Right hindlimb (tissue), 1 donor: ENCODE results near the gene POFUT2.

Experiments used
- DNase-seq: peaks from one replicate; pipeline ENCODE4 v3.0.0-alpha.2; 2018

POFUT2 gene

DNA sequence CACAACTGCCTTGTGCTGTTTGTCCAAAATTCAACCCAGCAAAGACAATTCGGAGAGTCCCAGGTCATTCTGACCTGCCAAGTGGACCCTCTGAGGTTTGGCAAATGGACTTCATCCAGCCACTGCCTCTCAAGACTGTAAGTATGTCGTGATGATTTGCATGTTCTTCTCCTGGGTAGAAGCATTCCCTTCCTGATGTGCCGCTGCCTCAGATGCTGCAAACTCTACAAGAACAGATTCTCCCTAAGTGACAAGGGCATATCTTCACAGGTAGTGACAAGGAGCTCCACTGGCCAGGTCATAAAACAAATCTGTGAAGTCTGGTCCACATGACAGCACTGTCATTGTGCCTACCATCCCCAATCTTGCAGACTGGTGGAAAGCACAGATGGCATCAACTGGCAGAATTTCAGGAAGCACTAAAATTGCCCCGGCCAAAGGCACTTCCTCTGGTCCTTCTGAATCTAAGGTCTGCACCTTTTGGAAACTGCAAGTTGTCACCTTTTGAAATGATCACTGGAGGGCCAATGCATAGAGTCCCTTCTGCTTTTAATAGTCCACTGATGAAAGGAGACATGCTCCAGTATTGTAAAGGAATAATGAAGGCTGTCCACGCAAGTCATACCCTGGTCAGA lies 27.4 kb downstream of the POFUT2 start:
- DNase-seq: no peak

DNA sequence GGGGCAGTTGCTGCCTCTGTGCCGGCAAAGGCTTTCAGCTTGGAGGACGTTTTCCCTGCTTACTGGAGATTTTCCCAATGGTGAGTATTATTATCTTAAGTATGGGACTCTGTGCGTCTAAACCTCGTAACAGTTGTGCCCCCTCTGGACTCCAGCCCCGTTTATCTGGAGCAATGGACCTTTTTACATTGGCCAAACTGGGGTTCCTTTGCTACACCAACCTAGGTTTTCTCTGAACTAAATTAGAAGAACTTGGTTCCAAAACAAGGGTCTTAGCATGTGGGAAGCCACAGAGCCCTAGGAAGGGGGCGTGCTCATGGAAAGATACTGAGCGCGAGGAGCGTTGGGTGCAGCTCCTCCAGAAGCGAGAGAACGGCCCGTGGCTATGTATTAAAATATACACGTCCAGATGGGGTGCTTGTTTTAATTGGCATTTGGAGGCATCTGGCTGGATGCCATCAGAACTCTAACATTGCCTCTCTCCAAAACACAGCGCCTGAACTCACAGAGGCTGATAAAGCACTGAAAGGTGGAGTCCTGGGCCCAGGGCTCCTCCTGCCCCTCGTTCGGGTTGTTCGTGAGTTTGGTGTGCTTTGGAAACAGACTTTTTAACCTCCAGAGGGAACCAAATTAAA lies 28.4 kb downstream of the POFUT2 start:
- DNase-seq: no peak

DNA sequence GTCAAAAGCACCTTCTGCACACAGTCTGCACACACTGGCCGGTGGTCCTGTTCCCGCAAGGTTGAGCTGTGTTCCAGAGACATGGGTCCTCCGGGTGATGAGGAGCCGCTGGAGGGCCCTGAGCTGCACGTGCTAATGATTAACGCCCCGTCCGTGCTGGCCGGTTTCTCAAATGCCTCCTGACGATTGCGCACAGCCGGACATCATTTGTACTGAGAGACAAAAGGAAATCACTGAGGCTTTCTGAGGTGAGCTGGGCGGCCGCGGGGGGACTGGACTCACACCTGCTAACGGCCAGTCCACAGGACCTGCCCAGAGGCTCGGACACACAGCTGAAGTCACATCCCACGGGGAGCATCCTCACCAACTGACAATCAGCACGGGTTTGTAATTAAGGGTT lies 29.2 kb downstream of the POFUT2 start:
- DNase-seq: no peak

DNA sequence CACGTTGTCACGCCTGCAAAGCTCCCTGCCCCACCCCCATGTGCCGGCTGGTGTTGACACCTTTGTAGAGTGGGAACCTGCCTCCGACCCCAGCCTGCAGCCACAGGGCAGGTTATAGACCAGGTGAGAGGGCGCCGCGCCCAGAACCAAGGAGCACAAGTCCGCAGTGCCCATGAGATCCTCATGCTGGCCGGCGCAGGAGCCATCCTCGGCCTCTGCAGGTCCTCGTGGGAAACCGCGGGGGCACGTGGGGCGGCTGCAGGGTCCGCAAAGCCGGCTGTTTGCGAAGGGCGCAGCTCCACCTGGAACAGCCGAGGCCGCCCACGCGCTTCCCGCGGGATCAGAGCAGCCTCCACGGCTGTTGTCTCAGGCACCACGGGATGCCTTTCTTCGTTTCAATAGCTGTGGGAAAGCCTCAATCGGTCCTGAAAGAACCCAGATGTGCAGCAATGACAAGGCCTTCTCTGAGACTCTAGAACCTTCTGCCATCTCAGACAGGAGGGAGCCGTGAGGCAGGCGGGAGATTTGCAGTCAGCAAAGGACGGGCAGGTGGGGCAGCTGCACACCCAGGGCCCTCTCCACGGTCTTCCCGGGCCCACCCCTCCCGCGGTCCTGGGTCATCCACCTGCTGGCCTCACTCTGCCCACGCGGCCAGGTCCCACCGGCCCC lies 29.9 kb downstream of the POFUT2 start:
- DNase-seq: no peak

DNA sequence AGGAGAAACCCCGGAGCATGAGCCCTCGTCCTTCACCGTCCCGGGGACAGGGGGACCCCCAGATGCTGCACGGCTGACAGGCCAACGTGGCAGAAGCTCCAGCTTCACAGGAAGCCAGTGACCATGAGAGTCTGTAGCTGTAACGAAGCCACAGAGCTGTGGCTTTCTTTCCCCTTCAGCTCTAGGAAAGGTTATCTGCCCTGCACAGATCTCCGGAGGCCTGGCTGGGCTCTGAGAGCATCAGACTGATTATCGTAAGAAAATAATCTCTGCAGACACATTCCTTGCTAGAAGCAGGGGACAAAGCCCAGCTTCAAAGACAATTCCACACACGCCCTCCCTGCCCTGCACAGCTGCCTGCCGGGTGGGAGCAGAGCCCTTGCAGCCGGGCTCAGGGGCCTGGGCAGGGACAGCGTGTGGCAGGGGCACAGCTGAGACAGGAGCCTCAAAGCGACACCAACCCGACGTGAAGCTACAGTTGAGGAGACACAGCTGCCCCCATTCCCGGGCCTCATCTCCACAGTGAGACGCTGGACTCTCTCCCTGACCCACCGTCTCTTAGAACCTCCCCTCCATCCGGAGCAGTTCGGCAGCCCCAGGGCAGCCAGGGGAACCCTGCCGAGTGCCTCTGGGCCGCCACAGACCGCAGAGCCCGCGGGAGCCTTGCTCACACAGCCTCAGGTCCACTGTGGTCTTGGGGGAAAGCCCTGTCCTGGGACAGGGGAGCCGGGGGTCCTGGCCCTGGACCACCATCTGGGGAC lies 30.6 kb downstream of the POFUT2 start:
- no peak for DNase-seq

DNA sequence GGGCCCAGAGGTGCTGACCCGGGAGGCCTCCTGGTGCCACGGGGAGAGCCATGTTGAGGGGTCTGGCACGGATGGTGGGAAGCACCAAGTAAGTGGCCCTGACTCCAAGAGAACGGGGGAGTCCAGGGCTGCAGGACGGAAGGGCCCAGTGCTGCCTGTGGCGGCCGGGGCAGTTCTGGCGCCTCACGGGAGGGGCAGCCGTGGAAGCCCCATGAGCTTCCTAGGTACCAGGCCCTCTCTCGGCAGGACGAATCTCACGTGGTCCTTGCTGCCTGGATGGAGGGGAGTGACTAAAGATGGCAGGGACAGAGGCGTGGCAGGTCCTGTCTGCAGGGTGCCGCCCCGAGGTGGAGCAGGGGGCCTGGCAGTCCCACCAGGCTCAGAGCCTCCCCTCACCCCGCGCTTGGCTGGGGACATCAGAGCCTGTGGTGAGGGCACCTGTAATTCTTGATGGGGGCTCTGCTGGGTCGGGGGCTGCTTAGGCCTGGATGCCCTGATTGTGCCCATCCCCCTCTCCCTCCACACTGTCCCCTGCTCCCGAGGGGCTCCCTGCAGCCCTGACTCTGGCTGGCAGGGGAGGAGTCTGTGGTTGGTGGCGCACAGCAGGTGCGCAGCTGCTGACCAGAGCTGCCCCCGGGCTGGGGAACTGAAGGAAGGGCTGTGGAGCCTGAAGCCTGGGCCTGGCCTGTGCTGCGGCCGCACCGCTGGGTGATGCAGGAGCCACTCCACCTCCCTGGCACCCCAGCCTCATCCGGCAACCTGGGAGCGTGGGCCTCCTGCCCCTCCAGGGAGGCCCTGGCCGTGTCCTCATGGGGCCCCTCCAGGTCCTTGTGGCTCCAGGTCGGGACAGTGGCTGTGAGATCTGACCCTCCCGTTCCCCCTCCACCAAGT lies 31.4 kb downstream of the POFUT2 start:
- no peak for DNase-seq

DNA sequence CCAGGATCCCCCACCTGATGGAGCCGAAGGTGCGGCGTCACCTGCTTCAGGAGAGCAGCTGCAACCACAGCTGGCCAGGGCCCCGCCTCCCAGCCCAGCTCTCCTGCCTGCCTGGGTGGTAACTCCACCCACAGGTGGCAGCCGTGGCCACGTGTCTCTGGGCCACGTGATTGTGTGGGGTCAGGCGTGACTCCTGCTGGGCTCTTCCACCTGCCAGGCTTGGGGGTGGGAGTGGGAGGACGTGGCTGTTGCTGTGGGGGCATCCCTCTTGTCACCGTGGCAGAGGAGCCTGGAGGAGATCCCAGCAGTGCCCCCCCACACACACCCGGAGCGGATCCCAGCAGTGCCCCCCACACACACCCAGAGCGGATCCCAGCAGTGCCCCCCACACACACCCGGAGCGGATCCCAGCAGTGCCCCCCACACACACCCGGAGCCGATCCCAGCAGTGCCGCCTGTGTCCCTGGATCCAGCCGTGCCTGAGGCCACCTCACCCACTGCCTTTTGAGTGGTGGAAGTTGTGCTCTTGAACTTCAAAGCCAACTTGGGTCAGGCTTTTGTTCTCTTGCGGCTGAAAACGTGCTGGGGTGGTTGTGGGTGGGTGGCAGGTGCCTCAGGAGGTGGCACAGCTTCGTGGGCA lies 32.2 kb downstream of the POFUT2 start:
- no peak for DNase-seq

DNA sequence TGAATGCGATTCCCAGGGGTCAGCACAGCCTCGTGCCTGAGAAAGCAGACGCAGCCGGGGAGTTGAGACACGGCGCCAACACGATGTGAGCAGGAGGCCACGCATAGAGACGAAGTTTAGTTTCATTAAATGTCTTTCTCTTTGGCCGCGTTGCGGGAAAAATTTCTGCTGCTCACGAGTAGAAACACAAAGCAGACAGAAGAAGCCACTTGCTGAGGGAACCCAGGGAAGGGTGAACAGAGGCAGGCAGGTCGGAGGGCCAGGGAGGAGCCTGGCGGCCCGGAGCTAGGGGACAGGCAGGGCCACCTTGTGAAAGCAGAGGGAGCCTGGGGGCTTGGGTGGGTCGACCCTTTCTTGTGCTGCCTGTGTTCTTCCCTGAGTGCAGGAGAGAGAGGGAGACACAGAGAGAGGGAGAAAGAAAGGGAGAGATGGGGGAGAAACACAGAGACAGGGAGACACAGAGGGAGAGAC lies 33.2 kb downstream of the POFUT2 start:
- no peak for DNase-seq

DNA sequence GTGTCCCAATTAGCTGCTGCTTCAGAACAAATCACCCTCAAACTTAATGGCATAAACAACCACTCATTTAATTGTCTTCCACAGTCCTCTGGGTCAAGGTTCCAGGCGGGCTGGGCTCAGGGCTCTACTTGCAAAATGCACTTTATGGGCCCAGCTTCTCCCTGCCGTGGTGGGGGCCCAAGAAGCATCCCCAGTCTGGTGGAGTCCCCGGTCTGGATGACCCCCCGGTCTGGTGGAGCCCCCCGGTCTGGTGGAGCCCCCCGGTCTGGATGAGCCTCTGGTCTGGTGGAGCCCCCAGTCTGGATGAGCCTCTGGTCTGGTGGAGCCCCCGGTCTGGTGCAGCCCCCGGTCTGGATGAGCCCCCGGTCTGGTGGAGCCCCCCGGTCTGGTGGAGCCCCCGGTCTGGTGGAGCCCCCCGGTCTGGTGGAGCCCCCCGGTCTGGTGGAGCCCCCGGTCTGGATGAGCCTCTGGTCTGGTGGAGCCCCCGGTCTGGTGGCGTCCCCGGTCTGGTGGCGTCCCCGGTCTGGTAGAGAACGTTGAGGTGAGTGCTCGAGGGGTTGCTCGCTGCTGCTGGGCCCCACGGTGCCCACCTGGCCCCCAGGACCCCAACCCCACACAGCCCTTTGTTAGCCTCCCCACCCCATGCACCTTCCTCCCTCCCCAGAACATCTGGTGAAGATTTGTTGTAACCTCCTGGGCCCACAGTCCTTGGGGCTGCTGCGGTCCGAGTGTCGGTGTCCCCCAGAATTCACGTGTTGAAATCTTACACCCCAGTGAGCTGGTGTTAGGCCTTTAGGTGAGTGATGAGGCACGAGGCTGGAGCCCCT lies 33.8 kb downstream of the POFUT2 start:
- DNase-seq: no peak

DNA sequence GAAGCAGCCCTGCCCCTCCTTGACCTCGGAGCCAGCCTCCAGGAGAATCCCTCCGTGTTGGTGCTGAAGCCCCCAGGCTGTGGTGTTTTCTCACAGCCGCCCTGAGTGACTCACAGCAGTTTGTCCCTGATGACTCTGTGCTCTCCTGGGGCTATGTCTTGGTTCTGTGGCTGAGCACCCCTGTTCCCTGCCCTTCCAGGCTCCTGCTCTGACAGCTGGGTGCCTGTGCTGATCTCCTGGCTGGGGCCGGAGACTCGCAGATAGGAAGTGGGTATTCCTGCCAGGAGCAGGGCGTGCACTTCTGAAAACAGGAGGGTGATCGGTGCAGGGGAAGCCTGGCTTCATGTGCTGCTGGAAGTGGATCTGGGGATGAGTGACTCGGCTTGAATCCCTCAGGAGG lies 34.5 kb downstream of the POFUT2 start:
- no peak for DNase-seq

DNA sequence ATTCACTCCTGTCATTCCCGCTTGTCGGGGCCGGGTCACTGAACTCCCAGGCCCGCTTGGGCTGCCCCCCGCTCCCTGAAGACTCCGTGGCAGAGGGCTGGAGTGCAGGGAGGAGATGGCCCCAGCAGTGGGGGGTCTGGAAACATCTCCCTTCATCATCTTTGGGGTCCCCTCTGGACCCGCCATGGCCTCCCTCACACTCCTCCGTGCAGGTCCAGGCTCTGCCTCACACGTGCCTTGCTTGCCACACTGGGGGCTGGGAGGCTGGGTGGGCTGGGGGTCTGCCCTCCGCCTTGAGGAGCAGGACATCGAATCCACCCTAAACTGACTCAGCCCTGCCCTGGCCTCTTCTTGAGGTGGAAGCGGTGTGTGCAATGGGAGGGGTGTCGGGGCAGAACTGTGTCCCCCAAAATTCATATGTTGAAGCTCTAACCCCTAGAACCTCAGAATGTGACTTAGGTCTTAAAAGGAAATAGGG lies 35.2 kb downstream of the POFUT2 start:
- DNase-seq: no peak

DNA sequence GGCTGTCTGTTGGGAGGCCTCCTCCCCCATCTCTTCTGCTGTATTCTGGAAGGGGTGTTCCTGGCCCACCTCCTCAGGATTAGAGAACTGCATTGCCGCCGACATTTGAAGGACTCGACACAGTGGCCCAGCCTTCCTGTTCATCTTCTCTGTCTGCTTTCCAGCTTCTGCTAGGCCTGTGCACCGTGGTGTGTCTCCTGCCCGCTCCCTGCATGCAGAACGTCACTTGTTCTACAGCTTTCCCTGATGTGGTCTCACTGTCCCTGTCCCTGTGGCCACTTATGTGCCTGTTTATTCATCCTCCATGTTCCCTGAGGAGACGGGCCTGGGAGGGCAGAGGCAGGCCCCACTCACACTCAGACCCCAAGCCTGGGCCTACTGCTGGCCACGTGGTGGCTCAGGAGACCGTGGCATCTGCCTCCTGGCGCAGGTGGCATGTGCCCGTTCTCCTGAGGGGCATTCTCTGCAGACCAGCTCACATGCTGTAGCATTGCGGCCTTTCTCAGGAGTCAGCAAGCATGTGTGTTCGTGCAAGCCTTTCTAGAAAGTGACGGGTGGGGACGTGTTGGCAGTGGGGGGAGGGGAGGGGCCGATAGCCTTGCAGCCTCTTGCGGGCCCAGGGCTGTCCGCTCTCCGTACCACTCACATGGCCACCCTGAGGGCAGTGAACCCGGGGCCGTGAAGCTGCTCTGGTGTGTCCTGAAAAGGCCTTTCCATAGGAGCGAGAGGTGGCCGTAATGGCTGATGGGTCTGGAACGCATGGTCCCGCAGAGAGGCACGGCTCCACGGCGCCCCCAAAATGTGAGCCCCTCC lies 35.9 kb downstream of the POFUT2 start:
- no peak for DNase-seq

DNA sequence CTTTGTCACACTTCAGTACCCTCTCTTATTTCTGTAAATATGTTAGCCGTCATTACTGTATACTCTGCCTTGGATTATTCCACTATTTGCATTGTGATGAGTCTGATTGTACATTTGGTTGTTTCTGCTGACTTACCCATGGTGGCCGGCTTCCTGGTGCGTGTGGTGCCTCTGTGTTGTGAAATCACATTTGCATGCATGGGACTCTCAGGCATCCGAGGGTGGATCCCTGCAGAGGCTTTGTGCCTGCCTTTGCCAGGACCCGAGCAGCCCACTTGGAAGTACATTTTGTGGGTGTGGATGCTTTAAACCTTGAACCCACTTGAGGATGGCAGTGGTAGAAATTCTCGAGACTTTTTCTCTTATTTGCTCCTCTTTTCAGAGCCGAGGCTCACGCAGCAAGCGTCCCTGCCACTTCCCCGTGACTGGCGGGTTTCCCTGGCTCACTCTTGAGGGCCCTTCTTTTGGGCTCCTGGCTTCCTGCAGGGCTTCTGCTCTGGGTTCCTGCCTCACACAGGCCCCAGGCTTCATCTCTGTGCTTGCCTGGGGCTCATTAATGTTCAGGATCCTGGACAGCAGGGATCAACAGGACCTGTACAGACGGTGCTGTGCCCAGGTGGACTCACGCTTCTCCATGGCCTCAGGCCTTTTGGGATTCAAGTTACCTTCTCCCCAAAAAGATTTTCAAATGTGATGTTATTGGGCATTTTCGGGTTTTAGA lies 36.6 kb downstream of the POFUT2 start:
- DNase-seq: no peak

DNA sequence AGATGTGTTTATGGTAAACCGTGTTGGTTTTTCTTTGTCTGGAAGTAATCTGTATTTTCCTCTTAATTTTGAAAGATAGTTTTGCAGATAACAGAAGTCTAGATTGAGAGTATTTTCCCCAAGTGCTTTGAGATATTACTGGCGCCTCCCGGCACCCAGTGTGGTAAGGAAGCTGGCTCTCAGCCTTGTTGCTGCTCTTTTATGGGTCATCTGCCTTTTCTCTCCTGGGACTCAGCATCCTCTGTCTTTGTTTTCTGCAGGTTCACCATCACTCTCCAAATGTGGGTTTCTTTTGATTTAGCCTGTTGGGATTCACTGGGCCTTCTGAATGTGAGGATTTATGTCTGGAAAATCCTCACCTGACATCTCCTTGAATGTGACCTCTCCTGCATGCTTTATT lies 37.4 kb downstream of the POFUT2 start:
- no peak for DNase-seq

DNA sequence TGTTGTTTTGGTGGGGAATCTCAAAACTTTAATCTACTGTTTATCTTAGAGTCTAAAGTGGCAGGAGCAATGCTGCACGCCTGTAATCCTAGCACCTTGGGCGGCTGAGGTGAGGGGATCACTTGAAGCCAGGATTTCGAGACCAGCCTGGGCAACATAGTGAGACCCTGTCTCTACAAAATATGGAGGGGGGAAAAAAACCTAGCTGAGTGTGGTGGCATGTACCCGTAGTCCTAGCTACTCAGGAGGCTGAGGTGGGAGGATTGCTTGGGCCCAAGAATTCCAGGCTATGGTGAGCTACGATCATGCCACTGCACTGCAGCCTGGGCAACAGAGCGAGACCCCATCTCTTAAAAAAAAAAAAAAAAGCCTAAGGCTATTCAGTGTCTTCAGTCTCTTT lies 38.1 kb downstream of the POFUT2 start:
- no peak for DNase-seq

DNA sequence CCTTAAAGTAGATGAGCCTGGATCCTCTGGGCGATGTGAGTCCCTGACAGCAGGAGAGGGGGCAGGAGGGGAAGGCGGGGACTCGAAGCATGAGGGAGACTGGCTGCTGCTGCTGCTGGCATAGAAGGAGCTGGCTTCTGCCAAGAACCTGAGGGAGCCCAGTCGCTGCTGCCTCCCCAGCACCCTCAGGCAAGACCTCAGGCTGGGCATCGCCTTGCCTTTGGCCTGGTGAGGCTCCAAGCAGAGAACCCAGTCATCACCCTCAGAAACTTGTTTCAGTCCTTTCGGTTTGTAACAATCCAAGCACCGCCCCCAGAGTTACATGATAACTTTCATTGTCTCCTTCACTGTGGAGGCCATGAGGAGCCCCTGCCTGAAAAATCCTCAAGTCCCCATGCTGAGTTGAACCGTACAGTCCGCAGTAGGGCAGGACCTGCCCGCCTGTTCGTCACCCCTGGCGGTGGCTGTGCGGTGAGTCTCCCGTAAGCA lies 38.8 kb downstream of the POFUT2 start:
- DNase-seq: no peak

DNA sequence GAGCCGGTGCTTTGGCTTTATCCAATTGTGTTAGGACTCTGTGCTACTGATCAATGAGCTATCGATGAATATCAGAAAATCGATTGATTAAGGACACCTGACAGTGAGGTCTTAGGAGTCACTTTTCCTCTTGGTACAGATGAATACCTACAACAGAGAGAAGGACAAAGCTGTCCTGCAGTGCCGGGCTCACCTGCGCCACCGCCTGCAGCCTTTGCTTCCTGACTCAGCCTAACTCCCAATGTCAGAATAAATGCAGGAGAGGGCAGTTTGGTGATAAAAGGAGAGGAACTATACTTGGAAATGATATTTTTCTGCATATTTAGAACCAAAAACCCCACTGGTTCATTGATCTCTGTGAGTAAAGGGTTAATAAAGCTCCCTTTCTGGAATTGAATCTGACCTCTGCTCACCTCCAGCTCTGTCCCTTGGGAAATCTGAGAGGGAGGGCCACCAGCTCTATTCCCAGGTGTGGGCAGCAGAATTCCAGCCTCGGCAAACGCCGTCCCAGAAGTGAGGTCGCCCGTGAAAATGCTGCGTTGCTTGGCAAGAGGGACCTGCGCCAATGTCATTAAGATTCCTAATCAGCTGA lies 39.3 kb downstream of the POFUT2 start:
- no peak for DNase-seq
